ENCODE results near the gene CNKSR1.
A peak's percentile ranks its signal among the peaks of the same experiment; 100 is the strongest.

CNKSR1 gene

DNA sequence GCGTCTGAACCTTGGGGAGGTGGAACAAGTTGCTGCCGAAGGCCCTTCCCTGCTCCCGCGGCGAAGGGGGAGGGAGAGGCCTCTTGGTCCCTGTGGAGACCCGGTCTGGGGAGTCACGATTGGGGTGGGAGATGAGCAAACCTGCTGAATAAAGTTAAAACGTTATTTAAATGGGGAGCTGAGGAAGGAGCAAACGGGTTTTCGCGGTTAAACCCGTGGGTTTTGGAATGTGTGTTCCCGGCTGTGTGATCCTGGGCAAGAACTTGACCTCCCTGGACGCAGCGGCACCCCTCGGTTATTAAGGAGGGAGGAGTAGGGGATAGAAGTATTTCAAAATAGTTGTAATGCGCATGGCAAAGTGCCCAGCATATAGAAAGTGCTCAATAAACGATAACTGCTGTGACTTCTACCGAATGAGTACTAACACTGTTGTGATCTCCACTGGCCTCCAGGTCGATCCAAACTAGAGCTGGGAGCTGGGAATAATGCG lies 15.0 kb upstream of the CNKSR1 start:
- no peak overlapping the region for H3K4me2 ChIP-seq
- no peak overlapping the region for H2AFZ ChIP-seq (ENCODE audit: low read depth)
- H3K4me3 ChIP-seq (IDR thresholded peaks at IDR 0.05; ENCODE audit: insufficient read depth, low read depth, low read length), result no peak overlapping the region
- peaks cover 50% of the 10 kb centered on the region for H3K27me3 ChIP-seq (ENCODE audit: insufficient read depth, low read depth)
- H3K79me2 ChIP-seq (ENCODE audit: insufficient read depth, low read depth), result no peaks in the 10 kb centered on the region
- H3K4me1 ChIP-seq (ENCODE audit: low read depth, poor library complexity, severe bottlenecking), result peaks cover 23% of the 10 kb centered on the region
- H4K20me1 ChIP-seq (ENCODE audit: insufficient read depth), result no peaks in the 10 kb centered on the region
- H3K27ac ChIP-seq, result no peak overlapping the region
- TF ChIP-seq, protein P1, sequence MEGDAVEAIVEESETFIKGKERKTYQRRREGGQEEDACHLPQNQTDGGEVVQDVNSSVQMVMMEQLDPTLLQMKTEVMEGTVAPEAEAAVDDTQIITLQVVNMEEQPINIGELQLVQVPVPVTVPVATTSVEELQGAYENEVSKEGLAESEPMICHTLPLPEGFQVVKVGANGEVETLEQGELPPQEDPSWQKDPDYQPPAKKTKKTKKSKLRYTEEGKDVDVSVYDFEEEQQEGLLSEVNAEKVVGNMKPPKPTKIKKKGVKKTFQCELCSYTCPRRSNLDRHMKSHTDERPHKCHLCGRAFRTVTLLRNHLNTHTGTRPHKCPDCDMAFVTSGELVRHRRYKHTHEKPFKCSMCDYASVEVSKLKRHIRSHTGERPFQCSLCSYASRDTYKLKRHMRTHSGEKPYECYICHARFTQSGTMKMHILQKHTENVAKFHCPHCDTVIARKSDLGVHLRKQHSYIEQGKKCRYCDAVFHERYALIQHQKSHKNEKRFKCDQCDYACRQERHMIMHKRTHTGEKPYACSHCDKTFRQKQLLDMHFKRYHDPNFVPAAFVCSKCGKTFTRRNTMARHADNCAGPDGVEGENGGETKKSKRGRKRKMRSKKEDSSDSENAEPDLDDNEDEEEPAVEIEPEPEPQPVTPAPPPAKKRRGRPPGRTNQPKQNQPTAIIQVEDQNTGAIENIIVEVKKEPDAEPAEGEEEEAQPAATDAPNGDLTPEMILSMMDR (conservative IDR thresholded peaks at IDR 0.05; ENCODE audit: low read depth, low read length), result no peak
- H3K9ac ChIP-seq, result no peak overlapping the region
- no peaks in the 10 kb centered on the region for H3K36me3 ChIP-seq (ENCODE audit: insufficient read depth)

DNA sequence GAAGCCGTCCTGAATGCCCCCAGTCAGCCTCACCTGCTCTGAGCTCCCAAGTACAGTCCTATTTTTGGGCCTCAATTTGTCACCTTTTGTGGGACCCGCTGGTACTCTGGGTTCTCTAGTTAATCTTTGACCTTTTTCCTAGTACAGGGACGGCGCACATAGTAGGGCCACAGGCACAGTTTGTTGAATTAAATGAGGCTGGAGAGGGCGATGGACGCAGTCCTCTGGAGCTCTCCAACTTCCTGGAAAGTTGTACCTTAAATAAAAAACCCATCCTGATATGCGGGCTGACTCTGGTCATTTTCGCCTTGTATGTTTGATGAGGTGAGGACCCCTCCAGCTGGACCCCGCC lies 13.6 kb upstream of the CNKSR1 start:
- H2AFZ ChIP-seq (ENCODE audit: low read depth), result no peak overlapping the region
- no peak overlapping the region for H3K27ac ChIP-seq
- H3K4me3 ChIP-seq (IDR thresholded peaks at IDR 0.05; ENCODE audit: insufficient read depth, low read depth, low read length), result no peak overlapping the region
- no peaks in the 10 kb centered on the region for H4K20me1 ChIP-seq (ENCODE audit: insufficient read depth)
- H3K4me2 ChIP-seq, result no peak overlapping the region; the same call in 1 of the 2 replicates
- TF ChIP-seq, protein P1 (conservative IDR thresholded peaks at IDR 0.05; ENCODE audit: low read depth, low read length), result no peak
- H3K36me3 ChIP-seq (ENCODE audit: insufficient read depth), result no peaks in the 10 kb centered on the region
- H3K4me1 ChIP-seq (ENCODE audit: low read depth, poor library complexity, severe bottlenecking), result peaks cover 25% of the 10 kb centered on the region
- H3K9ac ChIP-seq, result no peak overlapping the region
- no peaks in the 10 kb centered on the region for H3K79me2 ChIP-seq (ENCODE audit: insufficient read depth, low read depth)
- peaks cover 50% of the 10 kb centered on the region for H3K27me3 ChIP-seq (ENCODE audit: insufficient read depth, low read depth)

DNA sequence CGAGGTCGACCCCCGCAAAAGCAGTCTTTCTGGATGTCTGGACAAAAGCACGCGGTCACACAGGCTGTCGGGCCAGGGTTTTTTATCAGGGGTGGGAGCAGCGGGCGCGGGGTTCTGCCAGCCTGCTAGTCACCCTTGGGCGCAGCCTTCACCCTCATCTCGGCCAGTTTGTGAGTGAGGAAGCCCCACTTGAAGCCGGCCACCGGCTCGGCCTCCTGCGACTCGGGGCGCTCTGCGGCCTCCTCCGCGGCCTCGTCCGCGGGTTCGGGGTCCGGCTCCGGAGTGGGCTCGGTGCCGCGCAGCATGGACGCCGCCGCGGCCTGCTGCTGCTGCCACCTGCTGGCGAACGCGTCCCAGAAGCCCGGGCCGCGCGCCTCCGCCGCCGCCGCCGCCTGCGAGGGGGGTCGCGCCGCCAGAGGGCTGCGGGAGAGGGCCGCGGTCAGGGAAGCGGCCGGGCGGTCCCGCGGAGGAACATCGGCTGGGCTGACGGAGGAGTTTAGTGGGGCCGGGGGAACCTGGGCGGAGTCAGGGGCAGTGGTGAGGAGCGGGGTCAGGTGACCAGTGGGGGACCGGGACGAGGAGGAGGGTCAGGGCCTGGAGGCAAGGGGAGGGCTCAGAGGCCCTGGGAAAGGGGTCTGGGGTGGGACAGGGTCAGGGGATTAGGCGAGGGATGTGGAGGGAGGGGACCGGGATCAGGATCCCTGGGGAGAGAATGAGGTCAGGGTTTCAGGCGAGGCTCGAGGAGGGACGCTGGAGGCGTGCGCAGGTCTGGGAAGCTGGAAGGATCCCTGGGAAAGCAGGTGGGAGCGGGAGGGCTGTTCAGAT lies 13.0 kb upstream of the CNKSR1 start:
- no peaks in the 10 kb centered on the region for H3K79me2 ChIP-seq (ENCODE audit: insufficient read depth, low read depth)
- no peaks in the 10 kb centered on the region for H3K36me3 ChIP-seq (ENCODE audit: insufficient read depth)
- H3K9ac ChIP-seq, result no peak overlapping the region
- H4K20me1 ChIP-seq (ENCODE audit: insufficient read depth), result no peaks in the 10 kb centered on the region
- peaks cover 25% of the 10 kb centered on the region for H3K4me1 ChIP-seq (ENCODE audit: low read depth, poor library complexity, severe bottlenecking)
- H3K4me3 ChIP-seq (IDR thresholded peaks at IDR 0.05; ENCODE audit: insufficient read depth, low read depth, low read length), result no peak overlapping the region
- H3K27me3 ChIP-seq (ENCODE audit: insufficient read depth, low read depth), result peaks cover 56% of the 10 kb centered on the region
- TF ChIP-seq, protein P1 (conservative IDR thresholded peaks at IDR 0.05; ENCODE audit: low read depth, low read length), result peak; percentile 38; the same call in 1 of the 2 replicates
- no peak overlapping the region for H3K27ac ChIP-seq
- no peak overlapping the region; the same call in 1 of the 2 replicates for H3K4me2 ChIP-seq
- H2AFZ ChIP-seq (ENCODE audit: low read depth), result 0 out of 2 replicates have a peak overlapping the region, but pooled peaks have one; percentile 18

DNA sequence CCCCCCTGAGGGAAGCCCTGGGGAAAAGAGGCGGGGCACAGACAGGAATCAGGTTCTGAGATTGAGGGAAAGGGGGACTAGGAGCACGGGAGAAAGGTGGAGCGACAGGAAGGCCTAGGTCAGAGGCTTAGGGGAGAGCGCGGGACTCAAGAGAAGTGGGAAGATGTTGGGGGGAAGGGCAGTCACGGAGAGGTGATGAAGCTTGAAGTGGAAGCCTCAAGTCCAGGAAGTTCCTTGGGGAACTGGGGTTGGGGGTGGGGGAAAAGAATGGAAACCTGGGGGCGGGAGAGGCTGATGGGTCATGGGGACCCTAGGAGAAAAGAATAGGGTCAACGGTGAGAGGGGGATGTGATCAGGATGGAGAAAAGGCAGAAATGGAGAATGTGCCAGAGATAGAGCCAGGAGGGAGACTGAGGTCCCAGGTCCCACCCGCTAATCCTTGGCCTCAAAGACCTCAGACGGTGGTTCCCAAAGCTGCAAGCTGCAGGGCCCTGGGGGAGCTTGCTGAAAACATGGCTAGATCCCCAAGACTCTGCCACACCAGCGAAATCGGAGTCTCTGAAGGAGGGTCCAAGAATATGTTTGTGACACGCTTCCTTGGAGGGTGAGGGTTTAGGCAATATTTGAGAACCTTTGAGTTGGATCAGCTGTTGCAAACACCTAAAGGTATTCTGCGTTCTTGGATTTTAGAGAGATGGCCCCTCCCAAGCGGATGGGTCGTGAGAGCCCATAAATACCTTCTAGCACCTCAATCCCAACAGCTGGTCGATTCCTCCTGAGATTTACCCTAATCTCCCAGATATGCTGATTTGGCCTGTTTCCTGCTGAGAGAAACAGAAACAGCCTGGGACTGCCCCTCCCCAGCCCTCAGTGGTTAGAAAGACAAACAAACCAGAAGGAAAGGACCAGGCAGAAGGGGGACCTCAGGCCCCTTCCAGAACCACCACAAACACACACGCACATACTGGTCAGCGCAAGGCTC lies 12.1 kb upstream of the CNKSR1 start:
- Histone ChIP-seq H3K9ac (no peak overlapping the region), H3K27me3 (ENCODE audit: insufficient read depth, low read depth) (peaks cover 56% of the 10 kb centered on the region), H4K20me1 (ENCODE audit: insufficient read depth) (no peaks in the 10 kb centered on the region), H3K4me1 (ENCODE audit: low read depth, poor library complexity, severe bottlenecking) (peaks cover 25% of the 10 kb centered on the region), H3K4me2 (peak overlapping the region; percentile 44), H3K79me2 (ENCODE audit: insufficient read depth, low read depth) (no peaks in the 10 kb centered on the region), H2AFZ (ENCODE audit: low read depth) (no peak overlapping the region), H3K27ac (no peak overlapping the region), H3K36me3 (ENCODE audit: insufficient read depth) (no peaks in the 10 kb centered on the region), H3K4me3 (IDR thresholded peaks at IDR 0.05; ENCODE audit: insufficient read depth, low read depth, low read length) (no peak overlapping the region)
- TF ChIP-seq, protein P1 (conservative IDR thresholded peaks at IDR 0.05; ENCODE audit: low read depth, low read length), result no peak

All from KMS-11 (cell line).